ENCODE results near the gene PLA2G3.

GRCh38 chr22:31128156-31128555, 12.2 kb downstream of the PLA2G3 start:
- TF ChIP-seq MAX (IDR thresholded peaks at IDR 0.05) (no peak), EZH2 (IDR thresholded peaks at IDR 0.05; ENCODE audit: low read depth, low read length, severe bottlenecking) (no peak), CTCF (IDR thresholded peaks at IDR 0.05; ENCODE audit: control extremely low read depth in 1 of 3, insufficient read depth in 1 of 3, low read depth in 1 of 3, low read length in 3 of 3) (no peak), CHD7 (IDR thresholded peaks at IDR 0.05; ENCODE audit: insufficient replicate concordance, low read length) (no peak), RNF2 (IDR thresholded peaks at IDR 0.05; ENCODE audit: borderline replicate concordance, low read depth, low read length, missing control alignments, poor library complexity, severe bottlenecking) (no peak), POLR2A (IDR thresholded peaks at IDR 0.05; ENCODE audit: control extremely low read depth in 1 of 2, low read depth in 2 of 2, low read length in 2 of 2) (no peak), ATF2 (IDR thresholded peaks at IDR 0.05; ENCODE audit: low read length) (no peak), FOSL1 (IDR thresholded peaks at IDR 0.05; ENCODE audit: insufficient read depth, low read depth, low read length) (no peak), JUND (IDR thresholded peaks at IDR 0.05; ENCODE audit: low read length) (no peak), SUZ12 (IDR thresholded peaks at IDR 0.05; ENCODE audit: low read length) (no peak), RXRA (IDR thresholded peaks at IDR 0.05; ENCODE audit: insufficient read depth, low read depth, low read length) (no peak)

Data from H1 (cell line).